HG03342 (cell line): Measurements from ENCODE around the gene SDK2.

ENCODE experiments used
- ATAC-seq: cut with Tn5 transposase; IDR thresholded peaks from one replicate; pipeline ENCODE4 v1.9.1; 2021; ENCODE audit warnings: mild to moderate bottlenecking, moderate library complexity; ENCODE audit not compliant: unreplicated experiment

The SDK2 gene, protein sequence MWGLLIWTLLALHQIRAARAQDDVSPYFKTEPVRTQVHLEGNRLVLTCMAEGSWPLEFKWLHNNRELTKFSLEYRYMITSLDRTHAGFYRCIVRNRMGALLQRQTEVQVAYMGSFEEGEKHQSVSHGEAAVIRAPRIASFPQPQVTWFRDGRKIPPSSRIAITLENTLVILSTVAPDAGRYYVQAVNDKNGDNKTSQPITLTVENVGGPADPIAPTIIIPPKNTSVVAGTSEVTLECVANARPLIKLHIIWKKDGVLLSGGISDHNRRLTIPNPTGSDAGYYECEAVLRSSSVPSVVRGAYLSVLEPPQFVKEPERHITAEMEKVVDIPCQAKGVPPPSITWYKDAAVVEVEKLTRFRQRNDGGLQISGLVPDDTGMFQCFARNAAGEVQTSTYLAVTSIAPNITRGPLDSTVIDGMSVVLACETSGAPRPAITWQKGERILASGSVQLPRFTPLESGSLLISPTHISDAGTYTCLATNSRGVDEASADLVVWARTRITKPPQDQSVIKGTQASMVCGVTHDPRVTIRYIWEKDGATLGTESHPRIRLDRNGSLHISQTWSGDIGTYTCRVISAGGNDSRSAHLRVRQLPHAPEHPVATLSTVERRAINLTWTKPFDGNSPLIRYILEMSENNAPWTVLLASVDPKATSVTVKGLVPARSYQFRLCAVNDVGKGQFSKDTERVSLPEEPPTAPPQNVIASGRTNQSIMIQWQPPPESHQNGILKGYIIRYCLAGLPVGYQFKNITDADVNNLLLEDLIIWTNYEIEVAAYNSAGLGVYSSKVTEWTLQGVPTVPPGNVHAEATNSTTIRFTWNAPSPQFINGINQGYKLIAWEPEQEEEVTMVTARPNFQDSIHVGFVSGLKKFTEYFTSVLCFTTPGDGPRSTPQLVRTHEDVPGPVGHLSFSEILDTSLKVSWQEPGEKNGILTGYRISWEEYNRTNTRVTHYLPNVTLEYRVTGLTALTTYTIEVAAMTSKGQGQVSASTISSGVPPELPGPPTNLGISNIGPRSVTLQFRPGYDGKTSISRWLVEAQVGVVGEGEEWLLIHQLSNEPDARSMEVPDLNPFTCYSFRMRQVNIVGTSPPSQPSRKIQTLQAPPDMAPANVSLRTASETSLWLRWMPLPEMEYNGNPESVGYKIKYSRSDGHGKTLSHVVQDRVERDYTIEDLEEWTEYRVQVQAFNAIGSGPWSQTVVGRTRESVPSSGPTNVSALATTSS (N-terminal part only)

DNA sequence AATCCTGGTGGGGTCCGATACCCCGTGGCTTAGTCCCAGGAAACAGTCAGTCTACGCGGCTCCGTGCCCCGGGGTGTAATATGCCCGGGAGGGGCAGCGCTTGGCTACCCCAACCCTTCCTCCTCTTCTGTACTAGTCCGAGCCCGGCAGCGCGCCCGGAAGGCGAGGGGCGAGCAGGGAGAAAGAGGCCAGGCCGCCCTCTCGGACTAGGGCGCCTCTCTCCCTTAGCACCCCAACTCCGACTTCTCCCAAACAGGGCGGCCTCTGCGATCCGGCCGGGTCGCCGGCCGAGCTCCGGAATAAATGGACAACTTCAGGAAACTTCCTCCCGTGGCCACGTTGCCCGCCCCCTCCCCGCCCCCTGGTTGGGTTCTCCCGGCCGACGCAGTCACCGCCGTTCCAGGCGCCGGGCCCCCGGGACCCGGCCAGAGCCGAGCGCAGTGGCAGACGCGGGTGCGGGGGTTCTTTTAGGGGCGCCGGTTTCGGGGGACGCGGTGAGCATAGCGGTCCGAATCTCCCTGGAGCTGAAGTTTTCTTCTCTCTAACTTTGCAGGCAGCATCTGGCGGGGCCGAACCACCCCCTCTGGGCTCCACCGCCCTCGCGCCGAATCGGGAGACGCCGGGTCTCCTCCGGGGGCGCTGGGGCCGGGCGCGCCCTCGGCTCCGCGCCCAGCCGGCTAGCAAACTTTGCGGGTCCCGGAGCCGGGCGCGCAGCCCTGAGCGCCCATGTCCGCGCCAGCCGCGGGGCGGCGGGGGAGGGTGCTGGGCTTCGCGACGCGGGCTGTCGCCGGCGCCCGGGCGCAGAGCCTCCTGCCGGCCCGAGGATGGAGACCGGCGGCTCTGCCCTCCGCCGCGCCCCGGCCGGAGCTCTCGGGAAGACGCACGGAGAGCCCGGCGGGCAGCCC is at the start of gene SDK2:
SDK2 (minus strand) TSS at position 301 of the 905 bp plus-strand sequence. CDS start 357 bp downstream, outside the sequence.
- ATAC-seq = no peak

DNA sequence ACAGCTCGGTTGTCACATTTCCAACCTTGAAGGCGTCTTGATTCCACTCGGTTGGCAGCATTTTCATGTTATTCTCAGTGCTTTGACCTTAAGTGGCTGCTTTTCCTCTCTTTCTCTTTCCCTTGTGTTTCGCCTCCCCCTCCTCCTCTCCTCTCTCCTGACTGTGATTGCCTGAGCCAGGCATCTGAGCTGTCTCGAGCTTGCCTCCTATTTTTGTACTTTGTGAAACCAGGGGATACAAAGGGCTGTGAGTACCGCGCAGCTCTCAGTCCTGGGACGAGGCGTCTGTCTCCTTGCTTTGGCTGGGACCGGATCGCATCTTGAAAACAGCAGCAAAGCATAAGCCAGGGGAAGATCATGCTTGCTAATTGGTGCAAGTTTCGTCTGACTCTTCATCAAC is 48.8 kb upstream of the SDK2 start:
- ATAC-seq = no peak

DNA sequence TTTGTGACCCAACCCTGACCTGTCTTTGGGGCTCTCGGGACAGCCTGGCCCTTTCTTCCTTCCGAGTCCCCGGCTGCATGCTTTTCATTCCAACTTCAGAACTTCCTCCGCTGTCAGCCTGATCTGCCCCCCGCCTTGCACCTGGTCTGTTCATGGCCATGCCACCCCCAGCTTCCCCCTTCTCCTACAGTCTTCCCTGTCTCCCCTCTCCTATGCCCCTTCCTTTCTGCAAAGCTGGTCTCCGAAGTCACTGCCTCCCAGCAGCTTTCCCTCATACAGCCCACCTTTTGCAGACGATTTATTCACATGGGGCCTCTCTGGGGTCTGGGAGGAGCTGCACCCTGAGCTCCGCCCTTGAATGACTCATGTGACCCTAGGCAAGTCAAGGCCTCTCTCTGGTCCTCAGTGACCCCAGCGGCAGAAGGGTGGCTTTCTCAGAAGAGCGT is 47.1 kb upstream of the SDK2 start:
- ATAC-seq = no peak

DNA sequence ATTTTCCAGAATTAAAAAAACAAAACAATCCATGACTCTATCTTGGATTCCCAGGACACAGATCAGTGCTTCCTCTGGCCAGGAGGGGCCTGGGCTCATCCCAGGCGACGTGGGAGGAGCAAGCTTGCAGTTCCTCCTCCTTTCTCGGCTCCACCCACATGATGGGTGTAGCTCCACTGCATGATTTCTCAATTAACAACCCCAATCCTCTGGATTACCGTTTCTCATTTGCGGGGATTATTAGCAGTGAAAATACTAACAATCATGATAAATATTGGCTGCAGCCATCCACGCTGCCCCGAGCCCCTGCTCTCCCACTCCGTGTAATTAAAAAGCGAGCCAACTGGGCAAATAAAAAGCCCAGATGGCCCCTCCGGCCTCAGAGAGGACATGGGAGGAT is 46.4 kb upstream of the SDK2 start:
- ATAC-seq = no peak

DNA sequence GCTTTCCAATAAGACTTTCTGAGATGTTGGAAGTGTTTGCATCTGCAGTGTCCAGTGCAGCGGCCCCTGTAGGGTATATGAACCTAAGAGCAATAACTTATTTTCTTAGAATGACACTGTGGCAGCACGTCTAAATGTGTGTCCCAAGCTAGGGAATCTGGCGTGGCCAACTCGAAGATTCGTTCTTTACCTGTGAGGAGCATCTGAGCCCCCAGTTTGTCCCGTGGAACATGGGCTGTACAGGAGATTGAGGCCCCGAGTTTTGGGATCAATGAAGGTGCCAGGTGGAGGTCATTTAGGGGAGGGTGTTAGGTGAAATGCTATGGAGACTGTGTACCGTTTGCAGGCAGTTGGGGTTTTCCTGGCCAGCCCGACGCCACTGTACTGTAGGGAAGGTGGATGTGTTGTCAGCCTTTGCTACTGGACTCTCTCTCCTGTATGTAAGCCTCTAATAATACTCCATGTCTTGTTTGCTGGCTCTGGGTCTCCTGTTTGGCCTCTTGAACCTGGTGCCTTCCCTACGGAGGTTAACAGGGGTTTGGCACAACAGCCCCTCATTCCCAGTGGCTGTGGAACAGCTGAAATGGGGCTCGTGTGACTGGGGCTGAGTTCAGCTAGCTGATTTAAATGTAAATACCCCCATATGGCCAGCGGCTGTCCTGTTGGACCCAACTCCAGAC is 45.5 kb upstream of the SDK2 start:
- ATAC-seq = no peak

DNA sequence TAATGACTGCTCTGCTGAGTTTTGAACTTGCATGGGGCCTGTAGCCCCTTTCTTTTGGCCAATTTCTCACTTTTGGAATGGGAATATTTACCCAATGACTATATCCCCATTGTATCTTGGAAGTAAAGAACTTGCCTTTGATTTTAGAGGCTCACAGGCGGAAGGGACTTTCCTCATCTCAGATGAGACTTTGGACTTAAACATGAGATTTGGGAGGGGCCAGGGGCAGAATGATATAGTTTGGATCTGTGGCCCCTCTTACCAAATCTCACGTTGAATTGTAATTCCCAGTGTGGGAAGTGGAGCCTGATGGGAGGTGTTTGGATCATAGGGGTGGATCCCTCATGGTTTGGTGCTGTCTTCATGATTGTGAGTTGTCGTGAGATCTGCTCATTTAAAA is 42.7 kb upstream of the SDK2 start:
- no peak for ATAC-seq

DNA sequence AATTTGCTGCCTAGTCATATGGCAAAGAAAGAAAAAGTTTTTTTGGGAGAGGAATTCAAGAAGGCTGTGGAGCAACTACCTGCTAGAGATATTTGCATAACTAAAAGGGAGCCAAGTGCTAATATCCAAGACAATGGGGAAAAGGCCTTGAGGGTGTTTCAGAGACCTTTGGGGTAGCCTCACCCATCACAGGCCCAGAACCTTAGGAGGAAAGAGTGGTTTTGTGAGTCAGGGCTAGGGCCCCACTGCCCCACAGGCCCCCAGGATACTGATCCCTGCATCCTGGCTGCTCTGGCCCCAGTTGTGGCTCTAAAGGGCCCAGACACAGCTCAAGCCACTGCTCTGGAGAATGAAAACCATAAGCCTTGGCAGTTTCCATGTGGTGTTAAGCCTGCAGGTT is 41.9 kb upstream of the SDK2 start:
- no peak for ATAC-seq

DNA sequence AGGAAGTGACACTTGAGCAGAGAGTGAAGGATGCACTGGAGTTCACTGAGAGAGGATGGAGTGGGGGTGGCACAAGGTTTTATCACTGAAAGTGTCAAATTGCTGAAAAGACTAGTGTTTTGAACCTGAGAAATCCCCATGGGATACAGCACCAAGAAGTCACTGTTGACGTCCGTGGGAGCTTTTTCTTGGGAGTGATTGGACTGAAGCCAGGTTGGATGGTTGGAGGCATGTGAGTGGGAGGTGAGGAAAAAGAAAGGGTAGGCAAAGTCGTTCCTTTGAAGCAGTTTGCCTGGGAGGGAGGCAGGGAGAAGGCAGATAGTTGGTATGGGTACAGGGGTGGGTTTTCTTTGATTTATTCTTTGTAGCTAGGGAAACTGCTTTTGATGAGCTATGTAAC is 39.9 kb upstream of the SDK2 start:
- no peak for ATAC-seq

DNA sequence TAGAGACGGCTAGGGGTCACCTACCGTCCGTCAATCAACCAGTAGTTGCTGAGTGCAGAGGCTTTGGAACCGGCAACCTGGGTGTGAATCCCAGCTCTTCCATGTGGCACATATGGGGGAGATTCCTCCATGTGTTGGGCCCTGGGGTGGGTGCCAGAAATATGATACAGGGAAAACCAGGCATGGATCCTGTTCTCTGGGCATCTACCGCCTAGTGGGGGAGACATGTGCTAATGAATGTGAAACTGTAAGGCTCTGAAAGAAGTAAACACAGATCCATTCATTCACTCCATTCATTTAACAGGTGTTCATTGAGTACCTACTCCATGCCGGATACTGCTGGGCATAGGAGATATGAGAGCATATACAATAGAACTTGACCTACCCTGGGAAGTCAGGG is 39.5 kb upstream of the SDK2 start:
- ATAC-seq = no peak

DNA sequence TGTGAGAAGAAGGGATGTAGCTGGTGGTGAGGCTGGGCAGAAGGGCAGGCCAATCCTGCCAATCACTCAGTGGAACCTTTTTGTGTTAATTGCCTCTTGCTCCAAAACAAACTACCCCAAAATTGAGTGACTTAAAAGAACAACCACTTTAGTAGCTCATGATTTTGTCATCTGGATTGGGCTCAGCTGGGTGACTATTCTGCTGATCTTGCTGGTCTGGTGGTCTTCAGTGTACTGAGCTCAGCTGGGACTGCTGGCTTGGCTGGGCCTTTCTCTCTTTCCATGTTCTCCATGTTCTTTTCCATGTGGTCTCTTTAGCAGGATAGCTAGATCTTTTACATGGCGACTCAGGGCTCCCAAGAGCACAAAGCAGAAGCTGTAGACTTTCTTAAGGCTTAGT is 37.7 kb upstream of the SDK2 start:
- ATAC-seq = no peak

DNA sequence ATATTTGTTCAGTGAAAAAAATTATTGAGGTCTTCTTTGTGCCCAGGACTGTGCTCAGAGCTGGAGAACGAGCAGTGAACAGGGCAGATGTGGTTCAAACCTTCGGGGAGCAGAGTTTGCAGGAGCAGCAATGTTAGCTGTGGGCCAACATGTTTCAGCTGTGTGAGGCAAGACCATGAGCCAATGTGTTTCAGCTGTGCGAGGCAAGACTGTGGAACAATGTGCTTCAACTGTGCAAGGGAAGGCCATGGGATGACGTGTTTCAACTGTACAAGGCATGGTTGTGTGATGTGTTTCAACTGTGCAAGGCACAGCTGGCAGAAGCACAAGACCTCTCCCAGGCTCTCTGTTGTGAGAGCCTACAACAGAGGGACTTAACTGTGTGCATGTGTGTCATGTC is 35.2 kb upstream of the SDK2 start:
- no peak for ATAC-seq

DNA sequence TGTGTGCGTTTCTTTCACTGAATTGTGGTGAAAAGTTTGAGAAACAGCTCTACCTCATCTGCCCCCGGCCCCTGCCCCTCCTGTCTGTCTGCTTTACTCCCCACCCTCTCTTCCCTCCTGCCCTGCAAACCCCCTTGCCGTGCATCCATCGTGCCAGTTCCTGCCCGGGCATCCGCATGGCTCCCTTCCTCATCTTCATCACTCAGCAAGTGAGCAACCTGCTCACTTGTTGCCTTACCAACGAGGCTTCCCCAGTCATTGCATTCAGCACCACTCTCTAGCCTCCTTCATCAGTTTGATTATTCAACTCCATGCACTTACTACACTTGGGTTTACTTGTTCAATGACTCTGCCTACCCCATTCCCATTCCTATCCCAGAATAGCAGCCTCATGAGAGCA is 34.8 kb upstream of the SDK2 start:
- ATAC-seq = no peak

DNA sequence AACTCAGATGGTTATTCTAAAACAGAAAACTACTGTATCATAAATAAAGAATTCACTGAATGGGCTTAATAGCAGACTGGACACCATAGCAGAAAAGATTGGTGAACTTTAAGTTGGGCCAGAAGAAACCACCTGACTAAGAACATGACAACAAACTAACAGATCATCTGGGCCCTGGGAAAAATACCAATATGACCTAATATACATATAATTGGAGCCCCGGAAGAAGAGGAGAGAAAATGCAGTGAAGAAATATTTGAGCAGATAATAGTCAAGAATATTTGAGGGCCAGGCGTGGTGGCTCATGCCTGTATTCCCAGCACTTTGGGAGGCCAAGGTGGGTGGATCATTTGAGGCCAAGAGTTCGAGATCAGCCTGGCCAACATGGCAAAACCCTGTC is 25.5 kb upstream of the SDK2 start:
- ATAC-seq = no peak

DNA sequence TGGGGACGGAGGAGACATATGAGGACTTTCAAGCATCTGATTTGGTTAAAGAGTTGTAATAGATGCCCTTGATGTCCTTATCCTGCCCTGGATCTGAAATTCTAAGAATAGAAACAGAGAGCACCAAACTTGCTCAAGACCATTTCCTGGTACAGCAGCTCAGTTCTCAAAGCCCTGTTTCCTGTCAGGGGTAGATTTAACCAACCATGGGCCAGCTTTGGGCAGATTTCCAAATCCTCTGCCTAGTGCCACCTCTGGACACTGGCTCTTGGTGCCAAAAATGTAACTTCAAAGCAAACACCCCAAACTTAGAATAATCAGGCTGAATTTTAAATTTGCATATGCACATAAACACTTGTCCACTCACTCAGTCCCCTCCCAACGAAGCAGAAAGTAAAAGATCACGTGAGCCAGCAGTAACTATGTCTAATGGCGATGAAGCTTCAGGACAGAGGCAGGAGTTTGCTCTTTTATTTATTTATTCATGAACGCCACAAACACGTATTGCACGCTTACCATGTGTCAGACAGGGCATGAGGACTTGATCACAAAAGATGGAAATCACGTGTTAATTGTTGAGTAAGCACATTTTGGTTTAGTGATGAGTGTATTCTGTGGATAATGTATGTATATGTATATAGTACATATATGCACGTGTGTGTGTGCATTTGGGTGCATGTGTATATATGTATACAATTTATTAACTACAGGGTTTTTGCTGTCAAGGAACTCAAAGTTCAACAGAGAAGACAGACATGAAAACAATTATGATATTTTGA is 23.1 kb upstream of the SDK2 start:
- ATAC-seq = no peak

DNA sequence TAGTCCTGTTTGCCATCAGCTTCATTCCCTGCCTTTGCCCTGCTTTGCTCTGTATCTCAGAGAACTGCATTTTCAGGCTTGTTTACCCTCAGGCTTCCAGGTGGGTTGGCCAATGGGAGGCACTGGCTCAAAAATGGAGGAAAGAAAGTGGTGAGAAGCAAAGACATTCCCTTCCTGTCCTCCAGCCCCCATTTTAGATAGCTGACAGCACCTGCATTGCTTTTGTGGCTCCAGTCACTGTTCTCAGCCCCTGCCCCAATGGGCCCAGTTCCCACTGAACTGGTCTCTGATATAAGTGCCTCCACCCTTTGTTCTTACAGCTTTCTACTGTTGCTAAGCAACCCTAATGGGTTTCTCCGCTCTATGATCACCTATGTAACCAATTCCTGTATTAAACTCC is 19.4 kb upstream of the SDK2 start:
- no peak for ATAC-seq

DNA sequence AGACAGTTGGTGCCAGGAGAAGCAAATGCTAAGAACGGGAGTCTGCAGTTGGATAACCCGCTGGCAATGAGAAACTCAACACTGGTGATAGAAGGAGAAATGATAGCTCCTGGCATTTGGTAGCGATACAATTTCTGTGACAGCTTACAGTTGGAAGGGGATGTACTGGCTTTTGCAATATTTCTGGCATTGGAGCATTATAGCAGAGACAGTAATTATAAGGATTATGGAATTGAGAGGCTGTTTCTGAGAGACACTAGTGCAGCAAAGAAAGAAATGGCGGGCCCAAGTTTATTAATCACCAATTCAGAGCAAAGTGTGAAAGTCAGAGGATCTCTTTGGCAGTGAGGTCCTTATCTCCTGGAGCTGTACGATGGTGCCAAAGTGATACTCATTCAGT is 16.1 kb upstream of the SDK2 start:
- no peak for ATAC-seq

DNA sequence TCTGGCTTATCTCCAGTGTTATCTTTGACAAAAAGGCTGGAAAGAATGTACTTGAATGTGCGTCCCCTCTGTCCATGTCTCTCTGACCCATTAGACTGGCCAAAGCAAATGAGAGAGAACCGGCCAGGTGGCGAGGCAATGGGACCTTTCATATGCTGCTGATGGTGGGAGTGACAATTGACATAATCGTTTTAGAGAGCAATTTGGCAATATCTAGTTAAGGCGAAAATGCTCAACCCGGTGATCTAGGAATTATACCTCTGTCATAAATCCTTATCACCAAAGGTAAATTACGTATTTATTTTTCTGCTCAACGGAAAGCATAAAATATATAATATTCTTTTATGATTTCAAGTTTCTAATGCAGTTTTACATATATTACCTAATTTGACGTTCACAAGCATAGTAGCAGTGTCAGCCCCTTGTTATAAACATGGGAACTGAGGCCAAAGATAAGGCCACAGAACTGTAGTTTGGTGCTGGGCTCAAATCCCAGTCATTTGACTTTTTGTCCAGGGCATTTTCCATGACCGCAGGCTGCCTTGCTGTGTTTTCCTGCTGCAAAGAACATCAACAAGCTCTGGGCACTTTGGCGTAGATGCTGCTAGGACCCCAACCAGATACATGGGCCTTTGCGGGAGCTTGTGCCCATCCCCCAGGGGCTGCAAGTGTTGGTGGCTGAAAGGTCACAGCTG is 14.7 kb upstream of the SDK2 start:
- ATAC-seq = no peak

DNA sequence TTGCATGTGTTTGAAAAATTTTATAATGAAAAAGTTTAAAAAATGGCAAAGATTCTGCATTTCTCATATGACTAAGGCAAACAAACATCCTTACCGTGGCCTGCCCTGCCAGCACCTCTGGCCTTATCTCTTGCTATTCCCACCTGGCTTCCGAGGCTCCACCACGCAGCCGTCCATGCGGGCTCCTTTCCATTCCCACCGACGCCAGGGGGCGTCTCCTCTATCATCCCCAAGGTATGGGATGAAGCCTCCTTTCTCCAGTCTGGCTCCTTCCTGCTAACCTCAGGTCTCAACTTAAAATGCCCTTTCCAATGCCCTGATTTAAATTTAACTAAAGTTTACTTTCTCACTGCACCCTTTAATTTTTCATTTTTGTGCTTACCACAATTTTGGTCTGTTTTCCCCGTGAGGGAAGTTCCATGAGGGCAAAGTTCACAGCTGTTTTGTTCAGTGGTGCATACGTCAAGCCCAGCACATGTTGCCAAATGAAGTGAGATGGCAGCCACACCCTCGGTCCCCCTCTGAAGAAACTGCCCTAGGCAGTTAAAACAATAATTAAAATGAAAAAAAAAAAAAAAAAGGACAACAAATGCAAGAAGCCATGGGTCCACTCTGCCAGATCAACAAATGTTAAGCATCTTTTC is 13.3 kb upstream of the SDK2 start:
- no peak for ATAC-seq
